Measurements from ENCODE around the gene EPS8L1. TPM values are rescaled to one million over a fixed set of nuclear protein-coding genes. Genes with fewer than 3 reads are reported as not detected.

The EPS8L1 gene
- total RNA-seq, 3 donors from 2014 or later, result 0.53 to 1.2 (median 0.87) TPM

DNA sequence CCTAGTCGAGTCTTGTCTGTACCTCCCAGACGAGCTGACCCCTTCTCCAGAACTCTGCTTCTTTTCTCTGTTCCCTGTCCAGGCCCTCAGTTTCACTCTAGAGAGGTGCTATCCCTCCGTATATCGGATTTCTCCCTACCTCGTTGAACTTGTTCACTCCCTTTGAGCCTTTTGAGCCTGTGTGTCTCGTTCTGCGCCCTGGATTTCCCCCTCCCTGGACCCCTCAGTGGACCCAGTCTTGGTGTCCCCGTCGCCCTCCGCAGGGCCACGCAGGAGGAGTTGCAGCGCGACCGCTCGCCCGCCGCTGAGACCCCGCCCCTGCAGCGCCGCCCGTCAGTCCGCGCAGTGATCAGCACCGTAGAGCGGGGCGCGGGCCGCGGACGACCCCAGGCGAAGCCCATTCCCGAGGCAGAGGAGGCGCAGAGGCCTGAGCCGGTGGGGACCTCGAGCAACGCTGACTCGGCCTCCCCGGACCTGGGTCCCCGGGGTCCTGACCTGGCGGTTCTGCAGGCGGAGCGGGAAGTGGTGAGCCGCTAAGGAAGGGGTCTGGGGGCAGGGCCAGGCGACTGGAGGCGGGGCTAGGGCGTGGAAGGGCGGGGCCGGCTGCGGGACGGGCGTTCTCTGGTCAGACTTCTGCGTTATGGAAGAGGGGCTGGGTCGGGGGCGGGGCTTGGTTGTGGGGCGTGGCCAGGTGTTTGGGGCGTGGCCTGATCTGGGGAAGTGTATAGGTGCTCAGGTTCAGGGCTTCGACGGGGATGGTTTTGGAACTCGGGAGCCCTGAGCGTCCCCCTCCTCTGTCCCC, 5.5 kb downstream of the EPS8L1 start:
- no peaks in the 10 kb centered on the region for H3K36me3 Mint-ChIP-seq (ENCODE audit: insufficient read depth)
- DNase-seq (peak; percentile 79), ATAC-seq (peak; percentile 81 to 84)
- no peaks in the 10 kb centered on the region for H3K9me3 Mint-ChIP-seq
- peaks cover 19% of the 10 kb centered on the region for H3K4me1 Mint-ChIP-seq (ENCODE audit: low read depth)
- peaks cover 56% of the 10 kb centered on the region for H3K27me3 Mint-ChIP-seq (ENCODE audit: low read depth)
- H3K4me3 Mint-ChIP-seq, result peak overlapping the region; percentile 75

DNA sequence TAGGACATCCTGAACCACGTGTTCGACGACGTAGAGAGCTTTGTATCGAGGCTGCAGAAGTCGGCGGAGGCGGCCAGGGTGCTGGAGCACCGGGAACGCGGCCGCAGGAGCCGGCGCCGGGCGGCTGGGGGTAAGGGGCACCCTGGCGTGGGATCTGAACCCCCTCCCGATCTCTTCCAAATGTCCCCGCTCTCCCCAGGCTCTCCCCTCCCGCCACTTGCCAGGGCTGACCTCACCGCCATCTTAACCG, 6.0 kb downstream of the EPS8L1 start:
- ATAC-seq, result no peak
- H3K4me3 Mint-ChIP-seq, result peak overlapping the region; percentile 75
- H3K9me3 Mint-ChIP-seq, result no peaks in the 10 kb centered on the region
- no peak for DNase-seq
- H3K27me3 Mint-ChIP-seq (ENCODE audit: low read depth), result peaks cover 53% of the 10 kb centered on the region
- peaks cover 19% of the 10 kb centered on the region for H3K4me1 Mint-ChIP-seq (ENCODE audit: low read depth)
- H3K36me3 Mint-ChIP-seq (ENCODE audit: insufficient read depth), result no peaks in the 10 kb centered on the region

DNA sequence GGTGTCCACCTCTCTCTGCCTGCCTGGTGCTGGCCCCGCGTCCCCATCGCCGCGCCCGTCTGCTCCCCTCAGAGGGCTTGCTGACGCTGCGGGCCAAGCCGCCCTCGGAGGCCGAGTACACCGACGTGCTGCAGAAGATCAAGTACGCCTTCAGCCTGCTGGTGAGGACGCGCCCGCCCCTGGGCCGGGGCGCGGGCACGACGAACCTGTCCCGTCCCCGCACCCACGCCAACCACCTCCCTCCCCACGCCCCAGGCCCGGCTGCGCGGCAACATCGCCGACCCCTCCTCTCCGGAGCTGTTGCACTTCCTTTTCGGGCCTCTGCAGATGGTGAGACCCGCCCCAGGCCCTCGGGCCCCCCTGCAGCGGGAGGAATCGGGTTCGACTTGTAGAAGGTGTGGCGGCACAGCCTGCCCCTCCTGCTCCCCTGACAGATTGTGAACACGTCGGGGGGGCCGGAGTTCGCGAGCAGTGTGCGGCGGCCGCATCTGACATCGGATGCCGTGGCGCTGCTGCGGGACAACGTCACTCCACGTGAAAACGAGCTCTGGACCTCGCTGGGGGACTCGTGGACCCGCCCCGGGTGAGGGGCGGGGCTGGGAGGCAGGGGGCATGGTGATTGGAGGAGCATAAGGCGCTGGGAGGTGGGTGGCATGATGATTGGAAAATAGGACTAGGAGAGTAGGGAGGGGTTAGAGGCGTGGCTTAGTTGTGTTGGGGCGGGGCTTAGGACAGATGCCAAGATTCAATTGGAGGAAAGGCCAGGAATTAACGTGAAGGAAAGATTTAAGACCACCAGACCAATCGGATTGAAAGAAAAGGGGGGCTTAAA, 6.6 kb downstream of the EPS8L1 start:
- H3K27me3 Mint-ChIP-seq (ENCODE audit: low read depth), result peaks cover 52% of the 10 kb centered on the region
- peak; percentile 1 to 6 for ATAC-seq

DNA sequence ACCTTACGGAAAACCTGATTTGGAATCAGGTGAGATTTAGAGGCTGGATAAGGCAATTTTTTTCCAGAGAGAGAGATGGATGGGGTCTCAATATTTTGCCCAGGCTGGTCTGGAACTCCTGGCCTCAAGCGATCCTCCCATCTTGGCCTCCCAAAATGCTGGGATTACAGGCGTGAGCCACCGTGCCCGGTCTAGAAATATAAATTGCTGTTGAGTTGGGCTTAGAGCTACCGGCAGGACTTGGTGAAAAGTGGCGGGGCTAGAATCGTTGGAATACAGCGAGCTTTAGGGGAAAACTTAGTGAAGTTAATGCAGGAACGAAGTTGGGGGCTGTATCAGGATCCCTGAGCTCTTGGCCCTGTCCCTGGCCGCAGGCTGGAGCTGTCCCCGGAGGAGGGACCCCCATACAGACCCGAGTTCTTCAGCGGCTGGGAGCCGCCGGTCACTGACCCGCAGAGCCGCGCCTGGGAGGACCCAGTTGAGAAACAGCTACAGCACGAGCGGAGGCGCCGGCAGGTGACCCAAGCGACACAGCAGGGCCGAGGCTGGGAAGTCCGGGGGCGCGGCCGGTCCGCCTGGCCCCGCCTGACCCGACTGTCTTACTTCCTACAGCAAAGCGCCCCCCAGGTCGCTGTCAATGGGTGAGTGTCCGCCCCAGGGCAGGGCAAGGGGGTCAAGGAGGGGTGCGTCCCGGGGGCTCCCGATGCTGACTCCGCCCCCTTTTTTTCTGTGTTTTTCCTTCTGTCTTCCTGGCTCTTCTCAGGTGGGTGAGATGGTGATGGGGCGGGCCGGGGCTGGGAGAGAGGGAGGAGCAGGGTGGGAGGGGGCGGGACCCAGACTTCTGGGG, 7.6 kb downstream of the EPS8L1 start:
- no peaks in the 10 kb centered on the region for H3K36me3 Mint-ChIP-seq (ENCODE audit: insufficient read depth)
- peaks cover 31% of the 10 kb centered on the region for H3K4me1 Mint-ChIP-seq (ENCODE audit: low read depth)
- H3K9me3 Mint-ChIP-seq, result no peaks in the 10 kb centered on the region
- ATAC-seq (no peak), DNase-seq (no peak)
- no peak overlapping the region for H3K4me3 Mint-ChIP-seq
- H3K27me3 Mint-ChIP-seq (ENCODE audit: low read depth), result peaks cover 61% of the 10 kb centered on the region

More for the DNA sequence above, 6.6 kb downstream of the EPS8L1 start:
- H3K9me3 Mint-ChIP-seq, result no peaks in the 10 kb centered on the region
- H3K4me3 Mint-ChIP-seq, result peak overlapping the region; percentile 43
- peaks cover 21% of the 10 kb centered on the region for H3K4me1 Mint-ChIP-seq (ENCODE audit: low read depth)
- H3K36me3 Mint-ChIP-seq (ENCODE audit: insufficient read depth), result no peaks in the 10 kb centered on the region
- DNase-seq, result peak; percentile 35

DNA sequence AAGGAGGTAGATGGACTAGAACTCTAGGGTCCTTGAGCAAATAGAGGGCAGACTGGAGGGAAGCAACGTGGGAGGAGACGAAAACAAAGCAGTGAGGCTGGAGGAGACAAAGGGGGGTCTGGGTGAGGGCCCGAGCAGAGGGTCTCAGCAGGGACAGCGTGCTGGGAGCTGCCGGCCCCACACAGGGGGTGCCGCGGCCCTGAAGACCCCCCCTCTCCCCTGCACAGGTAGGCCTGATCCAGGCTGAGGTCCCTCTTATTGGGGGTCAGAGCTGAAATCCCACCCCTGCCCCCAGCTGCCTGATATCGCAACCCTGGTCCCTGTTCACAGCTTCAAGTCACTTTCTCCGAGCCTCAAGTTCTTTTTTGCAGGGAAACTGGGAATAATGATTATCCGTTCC, 8.7 kb downstream of the EPS8L1 start:
- DNase-seq (no peak), ATAC-seq (no peak)
- Mint-ChIP-seq H3K4me1 (ENCODE audit: low read depth) (peaks cover 37% of the 10 kb centered on the region), H3K9me3 (no peaks in the 10 kb centered on the region), H3K27me3 (ENCODE audit: low read depth) (peaks cover 65% of the 10 kb centered on the region), H3K4me3 (no peak overlapping the region), H3K36me3 (ENCODE audit: insufficient read depth) (peaks cover 2% of the 10 kb centered on the region)

DNA sequence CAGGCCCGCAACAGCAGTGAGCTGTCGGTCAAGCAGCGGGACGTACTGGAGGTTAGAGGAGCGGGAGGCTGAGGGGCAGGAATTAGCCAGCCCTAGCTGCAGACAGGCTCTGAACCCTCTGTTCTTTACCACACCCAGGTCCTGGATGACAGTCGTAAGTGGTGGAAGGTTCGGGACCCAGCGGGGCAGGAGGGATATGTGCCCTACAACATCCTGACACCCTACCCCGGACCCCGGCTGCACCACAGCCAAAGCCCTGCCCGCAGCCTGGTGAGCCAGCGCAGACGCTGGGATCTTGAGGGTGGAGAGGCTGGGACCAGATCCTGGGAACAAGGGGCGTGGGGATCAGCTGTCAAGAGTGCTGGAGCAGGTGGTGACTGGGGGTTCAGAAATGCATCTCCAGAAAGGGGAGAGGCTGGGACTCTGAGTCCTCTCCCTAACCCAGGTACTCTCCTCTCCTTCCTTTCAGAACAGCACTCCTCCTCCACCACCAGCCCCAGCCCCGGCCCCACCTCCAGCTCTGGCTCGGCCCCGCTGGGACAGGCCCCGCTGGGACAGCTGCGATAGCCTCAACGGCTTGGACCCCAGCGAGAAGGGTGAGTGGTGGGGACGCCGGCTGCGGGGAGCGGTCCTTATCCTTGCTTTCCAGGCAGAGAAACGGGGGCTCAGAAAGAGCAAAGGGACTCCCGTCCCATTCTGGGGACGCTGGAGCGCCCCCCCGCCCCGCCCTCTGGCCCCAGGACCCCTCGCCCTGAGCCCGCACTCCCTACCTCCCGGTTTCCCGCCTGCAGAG, 10.4 kb downstream of the EPS8L1 start:
- Mint-ChIP-seq H3K36me3 (ENCODE audit: insufficient read depth) (peaks cover 8% of the 10 kb centered on the region), H3K4me3 (no peak overlapping the region), H3K4me1 (ENCODE audit: low read depth) (peaks cover 27% of the 10 kb centered on the region), H3K9me3 (no peaks in the 10 kb centered on the region), H3K27me3 (ENCODE audit: low read depth) (peaks cover 61% of the 10 kb centered on the region)
- no peak for ATAC-seq
- DNase-seq, result no peak

DNA sequence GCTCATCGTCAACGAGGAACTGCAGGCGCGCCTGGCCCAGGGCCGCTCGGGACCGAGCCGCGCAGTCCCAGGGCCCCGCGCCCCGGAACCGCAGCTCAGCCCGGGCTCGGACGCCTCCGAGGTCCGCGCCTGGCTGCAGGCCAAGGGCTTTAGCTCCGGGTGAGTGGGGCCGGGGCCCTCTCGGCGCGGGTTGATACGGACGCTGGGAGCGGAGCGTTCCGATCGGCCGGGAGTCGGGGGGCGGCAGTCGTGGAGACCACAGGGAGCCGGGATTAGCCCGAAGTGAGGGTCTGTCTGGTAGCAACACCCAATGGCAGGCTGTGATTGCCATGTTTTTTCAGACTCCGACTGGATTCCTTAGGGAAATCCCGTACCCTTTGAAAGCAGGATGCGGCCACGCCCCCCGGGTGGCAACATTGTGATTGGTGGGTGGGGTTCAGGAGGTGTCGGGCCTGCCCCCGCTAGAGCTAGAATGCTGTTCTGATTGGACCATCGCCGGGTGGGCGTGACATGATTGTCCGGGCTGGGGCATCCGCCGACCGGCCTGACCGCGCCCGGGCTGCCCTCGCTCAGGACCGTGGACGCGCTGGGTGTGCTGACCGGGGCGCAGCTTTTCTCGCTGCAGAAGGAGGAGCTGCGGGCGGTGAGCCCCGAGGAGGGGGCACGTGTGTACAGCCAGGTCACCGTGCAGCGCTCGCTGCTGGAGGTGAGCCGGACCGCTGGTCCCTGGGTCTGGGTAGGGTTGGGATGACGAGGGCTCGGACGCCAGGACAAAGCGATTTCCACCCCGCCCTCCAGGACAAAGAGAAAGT, 11.3 kb downstream of the EPS8L1 start:
- no peak for DNase-seq
- Mint-ChIP-seq H3K27me3 (ENCODE audit: low read depth) (peaks cover 59% of the 10 kb centered on the region), H3K9me3 (no peaks in the 10 kb centered on the region), H3K4me1 (ENCODE audit: low read depth) (peaks cover 25% of the 10 kb centered on the region), H3K4me3 (peak overlapping the region; percentile 54), H3K36me3 (ENCODE audit: insufficient read depth) (peaks cover 8% of the 10 kb centered on the region)
- ATAC-seq, result peak; percentile 48 to 60

DNA sequence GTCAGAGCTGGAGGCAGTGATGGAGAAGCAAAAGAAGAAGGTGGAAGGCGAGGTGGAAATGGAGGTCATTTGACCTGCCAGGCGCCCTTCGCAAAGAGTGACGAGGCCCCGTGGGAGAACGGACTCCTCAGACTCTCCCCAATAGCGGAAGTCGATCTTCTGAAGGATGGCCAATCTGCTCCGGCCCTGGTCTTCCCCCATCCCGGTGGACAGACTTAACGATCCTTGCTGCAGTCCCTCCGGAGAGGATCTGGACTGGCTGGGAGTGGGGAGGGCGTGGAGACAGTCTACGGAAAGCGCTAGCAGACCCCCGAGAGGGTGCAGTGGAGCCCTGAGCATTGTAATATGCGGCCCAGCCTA, 11.9 kb downstream of the EPS8L1 start:
- ATAC-seq (no peak), DNase-seq (no peak)
- Mint-ChIP-seq H3K36me3 (ENCODE audit: insufficient read depth) (peaks cover 8% of the 10 kb centered on the region), H3K4me3 (peak overlapping the region; percentile 54), H3K4me1 (ENCODE audit: low read depth) (peaks cover 24% of the 10 kb centered on the region), H3K27me3 (ENCODE audit: low read depth) (peaks cover 58% of the 10 kb centered on the region), H3K9me3 (no peaks in the 10 kb centered on the region)

DNA sequence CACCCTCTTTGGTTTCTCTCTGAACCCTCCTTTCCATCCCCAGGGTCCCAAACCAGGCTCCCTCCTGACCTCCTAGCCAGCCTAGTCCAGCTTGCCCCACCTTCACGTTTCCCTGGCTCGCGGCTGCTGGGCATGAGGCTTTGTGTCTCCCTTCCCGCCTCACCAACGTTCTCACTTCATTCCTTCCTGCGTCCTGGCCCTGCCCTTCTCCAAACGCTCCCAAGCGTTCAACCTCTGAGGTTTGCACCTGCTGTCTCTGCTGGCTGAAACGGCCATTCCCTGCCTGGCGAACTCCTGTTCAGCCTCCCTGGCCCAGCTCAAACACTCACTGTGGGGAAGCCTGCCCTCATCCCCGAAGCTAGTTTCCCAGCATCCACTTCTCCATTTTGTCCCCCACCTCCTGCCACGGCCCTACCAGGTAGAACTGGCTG, 12.4 kb downstream of the EPS8L1 start:
- H3K36me3 Mint-ChIP-seq (ENCODE audit: insufficient read depth), result peaks cover 8% of the 10 kb centered on the region
- H3K4me1 Mint-ChIP-seq (ENCODE audit: low read depth), result peaks cover 21% of the 10 kb centered on the region
- DNase-seq (no peak), ATAC-seq (no peak)
- peaks cover 52% of the 10 kb centered on the region for H3K27me3 Mint-ChIP-seq (ENCODE audit: low read depth)
- H3K9me3 Mint-ChIP-seq, result no peaks in the 10 kb centered on the region
- H3K4me3 Mint-ChIP-seq, result peak overlapping the region; percentile 66

DNA sequence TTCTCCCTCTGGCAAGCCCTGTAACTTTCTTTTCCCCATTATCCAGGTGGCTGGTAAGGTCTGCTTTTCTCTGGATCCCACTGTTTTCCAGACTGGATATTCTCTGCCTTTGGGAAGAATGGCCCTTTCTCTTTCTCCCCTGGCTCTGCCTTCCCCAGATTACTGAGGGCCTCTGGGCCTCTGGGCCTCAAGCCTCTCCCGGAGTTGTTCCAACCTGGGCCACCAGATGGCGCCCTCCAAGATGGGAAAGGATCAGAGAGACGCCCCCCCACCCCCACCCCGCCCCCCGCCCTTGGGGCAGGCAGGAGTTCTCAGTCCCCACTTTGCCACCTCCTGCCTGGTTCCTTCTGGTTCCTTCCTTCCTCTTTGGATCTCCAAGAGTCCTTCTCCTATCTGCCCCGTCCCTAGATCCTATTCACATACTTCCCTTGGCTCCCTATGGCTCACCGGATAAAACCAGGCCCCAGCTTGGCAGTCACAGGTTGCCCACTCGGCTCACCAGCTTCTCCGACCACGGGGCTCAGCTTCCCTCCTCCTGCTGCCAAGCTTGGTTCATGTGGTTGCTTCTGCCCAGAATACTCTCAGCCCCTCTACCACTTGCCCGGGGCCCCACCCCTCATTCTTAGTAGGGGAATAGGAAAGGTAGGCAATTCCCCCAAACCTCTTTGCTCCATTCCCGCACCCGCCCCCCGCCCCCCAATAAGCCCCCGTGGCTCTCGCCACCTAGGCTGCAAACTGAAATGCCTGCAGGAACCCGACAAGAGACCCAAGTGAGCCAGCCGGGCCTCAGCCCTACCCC, 13.1 kb downstream of the EPS8L1 start:
- Mint-ChIP-seq H3K4me3 (peak overlapping the region; percentile 66), H3K4me1 (ENCODE audit: low read depth) (peaks cover 21% of the 10 kb centered on the region), H3K27me3 (ENCODE audit: low read depth) (peaks cover 49% of the 10 kb centered on the region), H3K9me3 (no peaks in the 10 kb centered on the region), H3K36me3 (ENCODE audit: insufficient read depth) (peaks cover 8% of the 10 kb centered on the region)
- DNase-seq, result peak; percentile 80
- ATAC-seq, result peak; percentile 41

DNA sequence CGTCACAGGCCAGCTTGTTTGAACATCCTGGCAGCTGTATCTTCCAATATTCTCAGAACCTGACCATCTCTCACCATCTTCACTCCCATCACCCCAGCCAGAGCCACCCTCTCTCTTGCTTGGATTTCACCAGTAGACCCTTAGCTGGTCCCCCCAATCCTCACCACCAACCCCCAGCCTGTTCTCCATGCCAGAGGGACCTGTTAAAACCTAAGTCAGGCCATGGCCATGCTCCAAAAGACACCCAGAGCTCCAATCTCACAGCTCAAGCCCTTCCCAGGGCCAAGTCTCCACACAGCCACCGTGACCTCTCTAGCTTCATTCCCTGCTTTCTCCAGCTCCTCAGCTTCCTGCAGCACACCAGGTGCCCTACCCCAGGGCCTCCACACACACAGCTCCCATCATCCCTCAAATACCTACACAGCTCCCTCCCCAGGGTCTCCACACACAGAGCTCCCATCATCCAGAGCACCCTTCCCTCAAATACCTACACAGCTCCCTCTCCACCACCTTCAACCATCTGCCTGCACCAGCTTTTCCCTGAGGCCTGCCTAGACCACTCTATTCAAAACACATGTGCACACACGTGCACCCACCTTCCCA, 13.8 kb downstream of the EPS8L1 start:
- DNase-seq (no peak), ATAC-seq (no peak)
- Mint-ChIP-seq H3K36me3 (ENCODE audit: insufficient read depth) (peaks cover 8% of the 10 kb centered on the region), H3K9me3 (no peaks in the 10 kb centered on the region), H3K27me3 (ENCODE audit: low read depth) (peaks cover 42% of the 10 kb centered on the region), H3K4me3 (no peak overlapping the region), H3K4me1 (ENCODE audit: low read depth) (peaks cover 21% of the 10 kb centered on the region)

DNA sequence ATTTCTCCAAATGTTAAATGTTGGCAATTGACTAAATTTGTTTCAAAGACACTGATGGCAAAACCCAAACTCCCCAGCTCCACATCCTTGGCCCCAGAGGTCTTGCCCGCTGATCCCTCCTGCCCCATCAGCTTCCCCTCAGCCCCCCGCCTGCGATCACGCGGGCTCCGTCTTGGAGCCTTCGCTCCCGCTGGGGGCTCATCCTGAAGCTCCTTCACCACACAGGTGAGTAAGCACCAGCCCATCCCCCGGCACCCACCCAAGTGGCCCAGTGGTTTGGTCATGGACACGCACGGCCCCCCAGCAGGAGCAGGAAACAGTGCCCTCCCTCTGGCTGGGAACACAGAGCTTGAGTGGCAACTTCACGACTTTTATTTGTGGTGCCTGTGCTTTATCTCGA, 14.9 kb downstream of the EPS8L1 start:
- Mint-ChIP-seq H3K36me3 (ENCODE audit: insufficient read depth) (peaks cover 12% of the 10 kb centered on the region), H3K4me1 (ENCODE audit: low read depth) (peaks cover 21% of the 10 kb centered on the region), H3K9me3 (no peaks in the 10 kb centered on the region), H3K4me3 (no peak overlapping the region), H3K27me3 (ENCODE audit: low read depth) (peaks cover 31% of the 10 kb centered on the region)
- ATAC-seq (no peak), DNase-seq (no peak)
